GM12891 (cell line): ENCODE results near the gene SYNDIG1L.

Experiments used
- POLR2A ChIP-seq: IDR thresholded peaks from 2 replicates; pipeline ENCODE4 v1.6.1; 2011; ENCODE audit warnings: low read depth, low read length, control low read depth
- POLR2AphosphoS5 ChIP-seq: IDR thresholded peaks from 2 replicates; pipeline ENCODE4 v1.6.1; 2011; ENCODE audit warnings: low read depth, low read length, control low read depth

DNA sequence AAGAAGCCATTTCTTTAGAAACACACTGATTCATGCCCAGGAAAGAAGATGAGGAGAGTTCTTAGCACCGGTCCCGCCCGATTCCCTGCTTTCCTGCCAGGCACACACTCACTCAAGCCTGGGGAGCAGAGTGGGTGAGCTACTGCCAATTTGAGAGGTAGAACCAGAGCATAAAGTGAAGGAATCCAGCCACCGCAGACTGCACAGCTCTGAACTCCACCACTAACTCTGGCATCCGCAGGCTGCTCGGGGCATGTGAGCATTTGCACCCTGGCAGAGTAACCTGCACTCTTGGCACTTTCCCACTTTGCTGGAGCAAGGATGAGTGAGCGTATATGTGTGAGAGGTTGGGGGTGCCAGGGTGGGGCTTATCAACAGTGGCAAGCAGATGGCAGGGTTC is 4.0 kb upstream of the SYNDIG1L start:
- TF ChIP-seq POLR2A (no peak), POLR2AphosphoS5 (no peak)
